GM10266 (cell line): ENCODE data around the gene ANXA6.

Experiments used
- DNase-seq: peaks from one replicate; pipeline ENCODE4 v3.0.0; 2012; ENCODE audit errors: extremely low spot score
- TF ChIP-seq, protein P1 (sequence below): IDR thresholded peaks from 2 replicates; pipeline ENCODE4 v1.5.1; 2012; ENCODE audit warnings: mild to moderate bottlenecking, low read depth; ENCODE audit not compliant: control insufficient read depth, insufficient read depth; ENCODE audit errors: missing control alignments

ANXA6 gene

DNA sequence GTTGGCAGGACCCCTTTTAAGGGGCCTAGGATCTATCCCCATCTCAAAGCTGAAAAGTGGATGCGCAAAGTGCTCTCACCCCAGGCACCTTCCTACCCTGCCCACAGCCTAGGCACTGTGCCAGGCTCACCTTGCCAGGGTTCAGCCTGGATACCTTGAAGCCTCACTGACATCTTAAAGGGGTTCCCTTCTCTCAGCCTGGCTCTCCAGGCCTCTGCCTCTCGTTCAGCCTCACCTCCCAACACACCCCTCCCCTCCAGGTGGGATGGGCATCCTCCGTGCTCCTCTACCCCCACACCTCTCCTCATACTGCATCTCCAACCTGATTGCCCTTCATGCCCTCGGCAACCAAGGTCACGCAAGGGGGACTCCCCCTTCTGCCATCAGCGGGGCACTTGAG lies 102.2 kb downstream of the ANXA6 start:
- no peak for DNase-seq
- TF ChIP-seq, protein P1, sequence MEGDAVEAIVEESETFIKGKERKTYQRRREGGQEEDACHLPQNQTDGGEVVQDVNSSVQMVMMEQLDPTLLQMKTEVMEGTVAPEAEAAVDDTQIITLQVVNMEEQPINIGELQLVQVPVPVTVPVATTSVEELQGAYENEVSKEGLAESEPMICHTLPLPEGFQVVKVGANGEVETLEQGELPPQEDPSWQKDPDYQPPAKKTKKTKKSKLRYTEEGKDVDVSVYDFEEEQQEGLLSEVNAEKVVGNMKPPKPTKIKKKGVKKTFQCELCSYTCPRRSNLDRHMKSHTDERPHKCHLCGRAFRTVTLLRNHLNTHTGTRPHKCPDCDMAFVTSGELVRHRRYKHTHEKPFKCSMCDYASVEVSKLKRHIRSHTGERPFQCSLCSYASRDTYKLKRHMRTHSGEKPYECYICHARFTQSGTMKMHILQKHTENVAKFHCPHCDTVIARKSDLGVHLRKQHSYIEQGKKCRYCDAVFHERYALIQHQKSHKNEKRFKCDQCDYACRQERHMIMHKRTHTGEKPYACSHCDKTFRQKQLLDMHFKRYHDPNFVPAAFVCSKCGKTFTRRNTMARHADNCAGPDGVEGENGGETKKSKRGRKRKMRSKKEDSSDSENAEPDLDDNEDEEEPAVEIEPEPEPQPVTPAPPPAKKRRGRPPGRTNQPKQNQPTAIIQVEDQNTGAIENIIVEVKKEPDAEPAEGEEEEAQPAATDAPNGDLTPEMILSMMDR: no peak

DNA sequence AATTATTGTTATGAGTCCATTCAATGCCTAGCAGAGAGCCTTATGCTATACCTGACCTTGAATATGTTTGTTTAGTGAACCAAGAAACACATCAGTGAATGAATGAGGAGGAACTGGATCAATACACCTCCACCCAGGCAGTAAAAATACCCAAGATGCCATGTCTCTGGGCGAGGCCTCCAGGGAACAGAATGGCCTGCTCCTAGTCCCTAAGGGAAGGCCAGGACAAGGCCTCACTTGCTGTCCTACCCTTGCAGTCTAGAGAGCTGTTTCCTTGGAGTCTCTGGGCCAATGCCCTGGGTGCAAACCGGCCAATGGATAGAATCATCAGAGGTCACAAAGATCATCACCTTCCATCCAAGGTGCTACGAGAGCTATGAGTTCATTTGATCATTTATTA lies 102.9 kb downstream of the ANXA6 start:
- DNase-seq: no peak
- TF ChIP-seq, protein P1: no peak

DNA sequence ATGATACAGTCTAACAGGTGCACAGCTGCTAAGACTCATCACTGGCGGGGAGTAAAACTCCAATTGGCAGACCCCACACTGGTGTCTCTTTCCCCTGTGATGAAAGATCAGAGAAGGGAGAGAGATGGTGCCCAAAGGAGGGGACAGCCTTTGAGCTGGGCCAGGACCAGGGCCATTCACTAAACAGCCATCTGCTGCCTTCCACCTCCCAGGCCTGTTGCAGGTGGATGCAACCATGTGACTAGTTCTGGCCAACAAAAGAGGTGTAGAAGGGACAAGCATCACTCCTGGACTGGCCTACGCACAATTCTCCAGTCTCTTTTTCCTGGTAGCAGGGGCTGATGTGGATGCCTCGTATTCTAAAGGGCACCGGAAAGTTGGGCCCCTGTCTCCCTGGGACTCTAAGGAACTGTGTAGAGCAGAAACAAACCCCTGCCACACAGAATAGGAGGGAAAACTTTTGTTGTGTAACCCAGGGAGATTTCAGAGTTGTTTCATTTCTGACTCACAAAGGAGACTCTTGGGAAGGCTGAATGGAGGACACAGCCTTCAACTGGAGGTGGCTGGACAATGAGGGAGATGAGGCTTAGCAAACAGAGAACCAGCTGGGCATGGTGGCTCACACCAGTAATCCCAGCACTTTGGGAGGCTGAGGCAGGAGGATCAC lies 103.7 kb downstream of the ANXA6 start:
- TF ChIP-seq, protein P1: no peak

DNA sequence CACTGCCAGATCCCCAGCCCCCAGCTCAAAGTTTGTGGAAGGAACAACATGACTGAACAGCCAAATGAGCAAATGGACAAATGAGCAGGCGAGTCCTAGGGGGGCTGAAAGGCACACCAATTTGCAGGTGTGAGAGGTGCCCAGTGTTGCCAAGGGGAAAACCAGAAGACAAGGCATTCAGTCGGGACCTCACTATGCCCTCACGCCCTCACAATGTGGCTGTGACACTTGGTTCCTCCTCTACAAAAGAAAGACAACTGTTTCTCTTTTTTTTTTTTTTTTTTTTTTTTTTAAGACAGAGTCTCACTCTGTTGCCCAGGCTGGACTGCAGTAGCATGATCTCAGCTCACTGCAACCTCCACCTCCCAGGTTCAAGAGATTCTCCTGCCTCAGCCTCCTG lies 104.7 kb downstream of the ANXA6 start:
- TF ChIP-seq, protein P1: no peak
- DNase-seq: no peak

More for the DNA sequence above, 103.7 kb downstream of the ANXA6 start:
- DNase-seq: no peak

DNA sequence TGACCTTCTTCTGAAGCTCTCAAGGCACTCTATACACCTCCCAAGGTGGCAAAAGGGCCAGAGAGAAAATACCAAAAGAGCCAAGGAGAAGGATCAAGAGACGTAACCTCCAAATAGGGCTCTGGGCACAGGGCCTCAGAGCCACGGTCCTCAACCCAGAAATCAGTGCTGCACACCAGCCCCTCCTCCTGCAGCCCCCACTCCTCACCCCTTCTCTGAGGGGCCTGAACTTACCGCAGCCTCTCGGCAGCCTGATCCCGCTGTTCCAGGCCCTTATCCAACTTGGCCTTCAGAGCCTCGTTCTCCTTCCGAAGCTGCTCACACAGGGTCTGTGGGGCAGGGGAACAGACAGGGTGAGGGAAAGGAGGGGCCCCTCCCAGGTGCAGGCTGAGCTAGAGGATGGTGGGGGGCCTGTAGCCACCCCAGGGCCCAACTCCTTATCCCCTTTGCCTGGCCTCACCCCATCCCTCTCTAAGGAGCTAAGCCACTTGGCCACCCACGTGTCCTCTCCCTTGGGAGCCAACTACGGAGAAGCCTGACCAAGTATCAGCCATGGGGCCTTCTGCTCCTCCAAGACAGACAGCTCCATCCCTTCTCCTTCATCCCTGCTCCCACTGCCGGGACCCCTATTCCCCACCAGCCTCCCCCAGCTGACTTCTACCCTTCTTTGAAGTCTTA lies 105.5 kb downstream of the ANXA6 start:
- TF ChIP-seq, protein P1: no peak
- DNase-seq: no peak

DNA sequence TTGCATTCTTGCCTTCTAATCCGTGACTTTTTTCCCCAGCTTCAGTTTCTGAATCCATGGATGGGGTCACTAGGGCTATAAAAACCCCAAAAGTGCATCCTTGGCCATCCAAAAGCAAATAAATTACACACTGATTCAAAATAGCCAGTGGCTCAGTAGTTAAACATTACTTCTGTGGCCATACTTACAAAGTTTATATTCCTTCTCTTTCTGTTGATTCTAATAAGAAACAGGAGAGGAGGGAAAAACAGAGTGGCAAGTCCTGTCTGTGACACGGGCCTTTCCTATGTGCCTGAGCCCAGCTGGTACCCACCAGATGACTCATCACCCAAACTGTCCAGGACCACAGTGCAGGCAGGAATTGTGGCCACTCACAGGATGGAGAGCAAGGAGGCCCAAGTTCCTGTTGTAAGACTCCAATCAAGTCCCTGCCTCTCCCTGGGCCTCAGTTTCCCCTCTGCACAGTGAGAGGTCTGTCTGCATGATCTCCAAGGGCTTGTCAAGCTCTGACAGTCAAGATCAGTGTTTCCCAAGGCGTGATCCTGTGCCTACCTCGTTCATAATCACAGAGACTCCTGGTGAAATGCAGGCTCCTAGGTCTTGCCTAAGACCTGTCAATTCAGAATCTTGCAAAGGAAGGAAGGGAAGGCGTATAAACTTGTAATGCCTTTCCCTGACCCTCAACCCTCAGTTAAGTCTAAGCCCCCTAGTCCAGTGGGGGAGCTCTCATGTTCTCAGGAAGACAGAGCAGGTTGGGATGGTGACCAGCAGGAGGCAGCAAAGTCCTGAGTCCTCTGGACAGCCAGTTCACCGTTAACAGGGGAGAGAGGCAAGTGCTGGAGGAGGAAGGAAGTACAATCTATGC lies 106.3 kb downstream of the ANXA6 start:
- TF ChIP-seq, protein P1: peak; percentile 82
- DNase-seq: peak; percentile 75
